Ovary (tissue), 3 donors: ENCODE results near the gene ARHGEF25.

Experiments
- EP300 ChIP-seq: sonication (generic); formaldehyde crosslinking; IDR thresholded peaks from one replicate; pipeline ENCODE4 v1.6.1; 2017; ENCODE audit warnings: antibody characterized with exemption
- POLR2A ChIP-seq: fragments of 450-650 bp; IDR thresholded peaks from one replicate; pipeline ENCODE4 v1.6.1; 2017; ENCODE audit warnings: antibody characterized with exemption, mild to moderate bottlenecking, moderate library complexity
- TF ChIP-seq, protein P1 (sequence below), 3 donors: fragments of 450-650 bp in 2 of 3; fragments of 200-600 bp in 1 of 3; IDR thresholded peaks; one replicate each; pipeline versions ENCODE4 v1.5.1 to v1.8.0; 2016 to 2022; ENCODE audit warnings: antibody characterized with exemption in 3 of 3, mild to moderate bottlenecking in 1 of 3
- donor health status: DM: no; HTN: no; CAD: no.

GRCh38 chr12:57603324-57603723, 7.9 kb upstream of the ARHGEF25 start:
- TF ChIP-seq, protein P1, sequence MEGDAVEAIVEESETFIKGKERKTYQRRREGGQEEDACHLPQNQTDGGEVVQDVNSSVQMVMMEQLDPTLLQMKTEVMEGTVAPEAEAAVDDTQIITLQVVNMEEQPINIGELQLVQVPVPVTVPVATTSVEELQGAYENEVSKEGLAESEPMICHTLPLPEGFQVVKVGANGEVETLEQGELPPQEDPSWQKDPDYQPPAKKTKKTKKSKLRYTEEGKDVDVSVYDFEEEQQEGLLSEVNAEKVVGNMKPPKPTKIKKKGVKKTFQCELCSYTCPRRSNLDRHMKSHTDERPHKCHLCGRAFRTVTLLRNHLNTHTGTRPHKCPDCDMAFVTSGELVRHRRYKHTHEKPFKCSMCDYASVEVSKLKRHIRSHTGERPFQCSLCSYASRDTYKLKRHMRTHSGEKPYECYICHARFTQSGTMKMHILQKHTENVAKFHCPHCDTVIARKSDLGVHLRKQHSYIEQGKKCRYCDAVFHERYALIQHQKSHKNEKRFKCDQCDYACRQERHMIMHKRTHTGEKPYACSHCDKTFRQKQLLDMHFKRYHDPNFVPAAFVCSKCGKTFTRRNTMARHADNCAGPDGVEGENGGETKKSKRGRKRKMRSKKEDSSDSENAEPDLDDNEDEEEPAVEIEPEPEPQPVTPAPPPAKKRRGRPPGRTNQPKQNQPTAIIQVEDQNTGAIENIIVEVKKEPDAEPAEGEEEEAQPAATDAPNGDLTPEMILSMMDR (IDR thresholded peaks at IDR 0.05) = no peak
- no peak for TF ChIP-seq EP300
- TF ChIP-seq POLR2A = no peak
